Ishikawa (cell line): ENCODE data around the gene GRB7.

Experiments
- CEBPB ChIP-seq: IDR thresholded peaks from 2 replicates; pipeline ENCODE4 v1.6.1; 2012
- CREB1 ChIP-seq: IDR thresholded peaks from 2 replicates; pipeline ENCODE4 v1.6.1; 2012; ENCODE audit warnings: low read depth
- EGR1 ChIP-seq: IDR thresholded peaks from 2 replicates; pipeline ENCODE4 v1.6.1; 2012
- EP300 ChIP-seq: IDR thresholded peaks from 2 replicates; pipeline ENCODE4 v1.6.1; 2012; ENCODE audit warnings: borderline replicate concordance
- FOXM1 ChIP-seq: IDR thresholded peaks from 2 replicates; pipeline ENCODE4 v1.6.1; 2012; ENCODE audit warnings: low read depth, borderline replicate concordance
- NFIC ChIP-seq: IDR thresholded peaks from 2 replicates; pipeline ENCODE4 v1.6.1; 2012
- RAD21 ChIP-seq: IDR thresholded peaks from 2 replicates; pipeline ENCODE4 v1.6.1; 2012; ENCODE audit warnings: low read depth
- TAF1 ChIP-seq: IDR thresholded peaks from 2 replicates; pipeline ENCODE4 v1.6.1; 2012; ENCODE audit warnings: low read depth, mild to moderate bottlenecking
- TCF12 ChIP-seq: IDR thresholded peaks from 2 replicates; pipeline ENCODE4 v1.6.1; 2012; ENCODE audit warnings: low read depth
- TEAD4 ChIP-seq: IDR thresholded peaks from 2 replicates; pipeline ENCODE4 v1.6.1; 2012
- YY1 ChIP-seq: IDR thresholded peaks from 2 replicates; pipeline ENCODE4 v1.6.1; 2012; ENCODE audit warnings: low read depth
- ZBTB7A ChIP-seq: IDR thresholded peaks from 2 replicates; pipeline ENCODE4 v1.6.1; 2012; ENCODE audit warnings: low read depth
- TF ChIP-seq, protein P1 (sequence below): IDR thresholded peaks from 2 replicates; pipeline ENCODE4 v1.6.1; 2012
- TF ChIP-seq, protein P2 (sequence below): IDR thresholded peaks from 2 replicates; pipeline ENCODE4 v1.6.1; 2012; ENCODE audit warnings: low read depth, mild to moderate bottlenecking
- TF ChIP-seq, protein P3 (sequence below): IDR thresholded peaks from 2 replicates; pipeline ENCODE4 v1.6.1; 2012

Gene GRB7

DNA sequence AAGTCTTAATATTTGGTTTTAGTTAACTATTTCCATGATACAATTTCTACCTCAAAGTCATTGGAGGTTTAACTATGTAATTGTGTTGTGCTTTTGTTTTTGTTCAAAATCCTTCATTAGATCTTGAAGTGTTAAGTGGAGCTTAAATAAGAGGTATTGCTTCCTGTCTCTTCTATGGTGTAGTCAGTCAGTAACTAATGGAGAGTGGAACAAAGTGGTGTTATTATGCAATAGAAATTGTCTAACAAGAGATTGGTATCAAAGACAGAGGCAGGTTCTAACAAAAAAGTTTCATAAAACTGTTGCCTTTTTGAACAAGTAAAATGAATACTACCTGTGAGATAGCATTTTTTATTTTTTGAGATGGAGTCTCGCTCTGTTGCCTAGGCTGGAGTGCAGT, 45.2 kb downstream of the GRB7 start:
- TF ChIP-seq ZBTB7A (no peak), NFIC (no peak), CEBPB (no peak), TEAD4 (no peak), YY1 (no peak), TCF12 (no peak), CREB1 (no peak), TAF1 (no peak), FOXM1 (no peak), EP300 (no peak), EGR1 (no peak)
- TF ChIP-seq, protein P1, sequence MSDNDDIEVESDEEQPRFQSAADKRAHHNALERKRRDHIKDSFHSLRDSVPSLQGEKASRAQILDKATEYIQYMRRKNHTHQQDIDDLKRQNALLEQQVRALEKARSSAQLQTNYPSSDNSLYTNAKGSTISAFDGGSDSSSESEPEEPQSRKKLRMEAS: no peak
- TF ChIP-seq, protein P2, sequence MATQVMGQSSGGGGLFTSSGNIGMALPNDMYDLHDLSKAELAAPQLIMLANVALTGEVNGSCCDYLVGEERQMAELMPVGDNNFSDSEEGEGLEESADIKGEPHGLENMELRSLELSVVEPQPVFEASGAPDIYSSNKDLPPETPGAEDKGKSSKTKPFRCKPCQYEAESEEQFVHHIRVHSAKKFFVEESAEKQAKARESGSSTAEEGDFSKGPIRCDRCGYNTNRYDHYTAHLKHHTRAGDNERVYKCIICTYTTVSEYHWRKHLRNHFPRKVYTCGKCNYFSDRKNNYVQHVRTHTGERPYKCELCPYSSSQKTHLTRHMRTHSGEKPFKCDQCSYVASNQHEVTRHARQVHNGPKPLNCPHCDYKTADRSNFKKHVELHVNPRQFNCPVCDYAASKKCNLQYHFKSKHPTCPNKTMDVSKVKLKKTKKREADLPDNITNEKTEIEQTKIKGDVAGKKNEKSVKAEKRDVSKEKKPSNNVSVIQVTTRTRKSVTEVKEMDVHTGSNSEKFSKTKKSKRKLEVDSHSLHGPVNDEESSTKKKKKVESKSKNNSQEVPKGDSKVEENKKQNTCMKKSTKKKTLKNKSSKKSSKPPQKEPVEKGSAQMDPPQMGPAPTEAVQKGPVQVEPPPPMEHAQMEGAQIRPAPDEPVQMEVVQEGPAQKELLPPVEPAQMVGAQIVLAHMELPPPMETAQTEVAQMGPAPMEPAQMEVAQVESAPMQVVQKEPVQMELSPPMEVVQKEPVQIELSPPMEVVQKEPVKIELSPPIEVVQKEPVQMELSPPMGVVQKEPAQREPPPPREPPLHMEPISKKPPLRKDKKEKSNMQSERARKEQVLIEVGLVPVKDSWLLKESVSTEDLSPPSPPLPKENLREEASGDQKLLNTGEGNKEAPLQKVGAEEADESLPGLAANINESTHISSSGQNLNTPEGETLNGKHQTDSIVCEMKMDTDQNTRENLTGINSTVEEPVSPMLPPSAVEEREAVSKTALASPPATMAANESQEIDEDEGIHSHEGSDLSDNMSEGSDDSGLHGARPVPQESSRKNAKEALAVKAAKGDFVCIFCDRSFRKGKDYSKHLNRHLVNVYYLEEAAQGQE: no peak
- TF ChIP-seq, protein P3, sequence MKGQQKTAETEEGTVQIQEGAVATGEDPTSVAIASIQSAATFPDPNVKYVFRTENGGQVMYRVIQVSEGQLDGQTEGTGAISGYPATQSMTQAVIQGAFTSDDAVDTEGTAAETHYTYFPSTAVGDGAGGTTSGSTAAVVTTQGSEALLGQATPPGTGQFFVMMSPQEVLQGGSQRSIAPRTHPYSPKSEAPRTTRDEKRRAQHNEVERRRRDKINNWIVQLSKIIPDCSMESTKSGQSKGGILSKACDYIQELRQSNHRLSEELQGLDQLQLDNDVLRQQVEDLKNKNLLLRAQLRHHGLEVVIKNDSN: no peak

DNA sequence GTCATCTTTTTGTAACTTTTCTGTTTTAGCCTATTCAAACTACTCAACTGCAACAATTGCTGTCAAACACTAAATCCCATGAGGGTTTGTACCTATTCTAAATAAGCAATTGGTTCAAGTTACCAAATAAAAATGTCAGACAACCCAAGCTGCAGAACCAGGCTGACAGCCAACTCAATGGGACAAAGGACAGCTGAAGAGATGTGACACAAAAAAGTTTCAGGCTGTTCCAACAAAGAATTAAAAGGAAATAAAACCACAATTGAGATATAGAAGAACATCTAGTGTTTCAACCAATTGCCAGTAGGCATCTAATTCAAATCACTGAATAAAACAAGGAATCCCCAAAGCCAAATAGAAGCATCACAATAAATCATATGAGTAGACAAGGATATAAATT, 49.3 kb downstream of the GRB7 start:
- TF ChIP-seq TAF1 (no peak), YY1 (no peak), EGR1 (no peak), RAD21 (no peak), ZBTB7A (no peak), NFIC (no peak), CEBPB (no peak), FOXM1 (no peak), CREB1 (no peak), TCF12 (no peak), EP300 (no peak)
- TF ChIP-seq, protein P3: no peak
- TF ChIP-seq, protein P1: no peak
- TF ChIP-seq, protein P2: no peak

DNA sequence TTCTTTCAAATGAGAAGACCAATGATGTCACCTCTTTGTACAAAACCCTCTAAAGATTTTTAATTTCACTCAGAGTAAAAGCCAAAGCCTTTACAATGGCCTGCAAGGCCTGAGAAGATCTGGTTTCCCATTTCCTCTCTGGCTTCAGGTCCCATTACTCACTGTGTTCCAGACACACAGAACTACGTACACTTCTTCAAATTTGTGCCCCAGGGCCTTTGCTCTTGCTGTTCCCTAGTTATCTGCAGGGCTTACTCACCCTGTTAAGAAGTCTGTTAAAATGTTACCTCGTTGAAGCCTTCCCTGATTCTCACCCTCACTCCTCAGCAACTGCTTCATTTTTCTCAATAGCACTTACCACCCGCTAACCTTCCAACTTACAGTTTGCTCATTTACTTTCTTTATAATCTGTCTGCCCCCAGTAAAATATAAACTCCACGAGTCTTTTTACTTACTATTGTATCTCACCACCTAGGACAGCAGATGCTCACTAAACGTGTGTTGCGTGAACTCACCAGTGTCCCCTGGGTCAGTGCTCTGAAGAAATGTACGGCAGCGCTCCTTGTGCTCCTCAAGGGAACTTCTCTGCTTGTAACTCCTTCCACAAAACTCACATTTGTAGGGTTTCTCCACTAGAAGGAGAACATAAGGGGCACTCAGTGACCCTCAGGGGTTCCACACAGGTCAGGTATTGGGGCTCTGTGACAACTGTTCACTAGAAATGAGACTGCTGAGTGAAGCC, 50.2 kb downstream of the GRB7 start:
- TF ChIP-seq ZBTB7A (no peak), CEBPB (no peak), TEAD4 (no peak), CREB1 (no peak)
- TF ChIP-seq, protein P2: no peak
- TF ChIP-seq, protein P3: no peak
